Ovary (tissue), 9 donors: ENCODE results near the gene MCU. TPM values are rescaled to one million over a fixed set of nuclear protein-coding genes. Genes with fewer than 3 reads are reported as not detected.

ENCODE experiments used
- DNase-seq, 5 donors: peaks; one replicate each; pipeline ENCODE4 v3.0.0-alpha.2; 2019 to 2020
- H3K27ac ChIP-seq, 2 donors: fragments of 200-600 bp; one replicate each; pipeline versions ENCODE4 v1.5.1 to v1.8.0; 2019 to 2022
- H3K27me3 ChIP-seq: fragments of 200-600 bp; one replicate; pipeline ENCODE4 v1.8.0; 2022
- H3K36me3 ChIP-seq: fragments of 200-600 bp; sonication (generic); one replicate; pipeline ENCODE4 v1.5.1; 2019
- H3K4me1 ChIP-seq: one replicate; pipeline ENCODE4 v1.8.1; 2013; ENCODE audit warnings: mild to moderate bottlenecking, moderate library complexity; ENCODE audit not compliant: insufficient read depth
- H3K4me3 ChIP-seq: fragments of 200-600 bp; sonication (generic); one replicate; pipeline ENCODE4 v1.5.1; 2017
- H3K9me3 ChIP-seq, 2 donors: fragments of 200-600 bp in 1 of 2; sonication (generic) in 1 of 2; one replicate each; pipeline versions ENCODE4 v1.5.1 to v1.8.1; 2013 to 2019; ENCODE audit warnings: mild to moderate bottlenecking in 1 of 2, moderate library complexity in 1 of 2
- EP300 ChIP-seq: sonication (generic); formaldehyde crosslinking; IDR thresholded peaks from one replicate; pipeline ENCODE4 v1.6.1; 2017; ENCODE audit warnings: antibody characterized with exemption
- POLR2A ChIP-seq: fragments of 450-650 bp; IDR thresholded peaks from one replicate; pipeline ENCODE4 v1.6.1; 2017; ENCODE audit warnings: antibody characterized with exemption, mild to moderate bottlenecking, moderate library complexity
- whole genome bisulfite sequencing, 3 donors: extraction: QIAGEN DNeasy Blood & Tissue Kit in 1 of 3; methylation state at CpG; one replicate each; pipeline versions ENCODE4 v1.1.5 to v1.1.7; 2013 to 2017; 5-methylcytosine and 5-hydroxymethylcytosine counted together
- intact Hi-C, 4 donors: fragments of 100-400 bp; cut with DNase I; formaldehyde crosslinking; loops; one replicate each; pipeline versions ENCODE4 v1.11.0 to v1.15.1; 2022 to 2023
- polyA plus RNA-seq, 2 donors: library from polyadenylated mRNA; stranded (reverse); fragments of 200-250 nt in 1 of 2; fragments of 350-450 nt in 1 of 2; fragmentation: Illumina TruSeq in 1 of 2; extraction: RNeasy Lipid Tissue Mini Kit (QIAGEN cat#74804) in 1 of 2; gene quantifications; one replicate each; pipeline ENCODE4 v1.2.3, GENCODE V29; 2013 to 2014
- total RNA-seq, 7 donors: library from RNA; depleted of rRNA in 2 of 7; stranded (reverse); fragments of >200 nt in 2 of 7; fragmentation: NEBNext Ultra II Directional in 3 of 7; extraction: Animal tissue kit (Norgen Biotek cat#: 25700) in 3 of 7; gene quantifications; one replicate each; pipeline versions ENCODE4 v1.1.0 to v1.2.4, GENCODE V29; 2016 to 2023
- TF ChIP-seq, protein P1 (sequence below), 3 donors: fragments of 450-650 bp in 2 of 3; fragments of 200-600 bp in 1 of 3; IDR thresholded peaks; one replicate each; pipeline versions ENCODE4 v1.5.1 to v1.8.0; 2016 to 2022; ENCODE audit warnings: antibody characterized with exemption in 3 of 3, mild to moderate bottlenecking in 1 of 3
- donor health status: DM: no; HTN: no; CAD: no; lungs with moderate emphysema.
- donor health status: DM: no; HTN: no; CAD: no.
- donor health status: Bipolar disorder and iron deficiency.
- donor health status: DM: yes; HTN: yes; CAD: no.
- donor health status: DM: no; HTN: no; CAD: no.
- donor health status: DM: yes; HTN: yes; CAD: no.

The MCU gene
- total and polyA plus RNA-seq, 9 donors = 10.3 to 27.1 (median 12.8) TPM

DNA sequence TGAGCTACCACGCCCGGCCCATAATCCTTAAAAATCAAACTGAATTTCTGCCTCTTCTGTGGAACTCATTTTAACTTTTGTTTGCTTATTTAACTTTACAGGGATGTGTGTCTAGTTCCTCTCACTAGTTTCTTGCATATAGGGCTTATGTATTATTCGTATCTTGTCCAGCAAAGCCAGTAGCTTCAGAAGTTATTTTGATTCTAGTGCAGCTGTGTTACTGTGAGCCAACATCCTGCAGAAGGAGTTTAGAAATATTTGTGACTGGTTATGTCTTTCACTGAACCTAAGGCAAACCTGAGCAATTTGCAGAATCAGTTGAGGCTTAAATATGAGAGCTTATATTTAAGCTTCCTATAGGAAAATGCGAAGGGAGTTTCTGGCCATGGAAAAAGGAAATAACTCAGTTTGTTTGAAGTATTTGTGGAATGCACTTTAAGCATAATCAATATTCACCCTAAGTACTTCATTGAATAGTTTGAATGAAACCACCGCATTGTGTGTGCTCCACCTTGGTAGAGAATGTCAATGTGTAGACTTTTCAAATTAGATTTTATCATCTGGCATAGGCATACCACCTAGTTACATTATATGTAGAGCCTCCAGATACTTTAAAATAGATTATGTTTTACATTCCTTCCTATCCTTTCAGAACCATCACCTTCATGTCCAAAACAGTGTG lies 90.8 kb downstream of the MCU start:
- WGBS, 3 donors = 74 to 80% (median 75%) methylated on average over 5 of the region's 5 CpGs
- intact Hi-C loops = loop anchor here in 1 of 4 donors (10.0 kb wide), 1 partner anchor 88 kb away; the partner anchor contains the start of gene MCU

DNA sequence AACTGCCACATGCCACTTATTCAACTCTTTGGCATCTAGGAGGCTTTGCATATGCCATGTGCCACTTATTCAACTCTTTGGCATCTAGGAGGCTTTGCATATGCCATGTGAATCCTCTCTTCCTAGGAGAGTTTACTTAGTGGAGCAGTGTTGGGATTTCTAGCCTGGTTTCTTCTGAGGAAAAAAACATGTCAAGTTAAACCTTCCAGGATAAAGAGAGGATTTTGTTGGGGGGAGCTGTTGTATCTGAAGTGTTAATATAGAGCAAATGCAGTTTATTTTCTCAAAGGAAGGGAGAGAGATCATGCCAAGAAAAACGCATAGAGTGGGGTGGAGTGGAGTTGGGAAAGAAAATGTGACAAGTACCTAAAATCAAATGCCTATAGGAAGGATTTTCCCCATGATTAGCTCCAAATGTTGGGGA lies 91.5 kb downstream of the MCU start:
- TF ChIP-seq POLR2A (no peak), EP300 (no peak)
- TF ChIP-seq, protein P1, sequence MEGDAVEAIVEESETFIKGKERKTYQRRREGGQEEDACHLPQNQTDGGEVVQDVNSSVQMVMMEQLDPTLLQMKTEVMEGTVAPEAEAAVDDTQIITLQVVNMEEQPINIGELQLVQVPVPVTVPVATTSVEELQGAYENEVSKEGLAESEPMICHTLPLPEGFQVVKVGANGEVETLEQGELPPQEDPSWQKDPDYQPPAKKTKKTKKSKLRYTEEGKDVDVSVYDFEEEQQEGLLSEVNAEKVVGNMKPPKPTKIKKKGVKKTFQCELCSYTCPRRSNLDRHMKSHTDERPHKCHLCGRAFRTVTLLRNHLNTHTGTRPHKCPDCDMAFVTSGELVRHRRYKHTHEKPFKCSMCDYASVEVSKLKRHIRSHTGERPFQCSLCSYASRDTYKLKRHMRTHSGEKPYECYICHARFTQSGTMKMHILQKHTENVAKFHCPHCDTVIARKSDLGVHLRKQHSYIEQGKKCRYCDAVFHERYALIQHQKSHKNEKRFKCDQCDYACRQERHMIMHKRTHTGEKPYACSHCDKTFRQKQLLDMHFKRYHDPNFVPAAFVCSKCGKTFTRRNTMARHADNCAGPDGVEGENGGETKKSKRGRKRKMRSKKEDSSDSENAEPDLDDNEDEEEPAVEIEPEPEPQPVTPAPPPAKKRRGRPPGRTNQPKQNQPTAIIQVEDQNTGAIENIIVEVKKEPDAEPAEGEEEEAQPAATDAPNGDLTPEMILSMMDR (IDR thresholded peaks at IDR 0.05) = no peak
- H3K4me1 ChIP-seq = peaks cover 5% of the 10 kb centered on the region
- intact Hi-C loops = loop anchor here in 1 of 4 donors (10.0 kb wide), 1 partner anchor 89 kb away; the partner anchor contains the start of gene MCU
- no peaks in the 10 kb centered on the region for H3K27me3 ChIP-seq
- DNase-seq = no peak
- H3K27ac ChIP-seq = no peak overlapping the region
- no peaks in the 10 kb centered on the region for H3K36me3 ChIP-seq
- WGBS, 3 donors = 27 to 50% (median 38%) methylated on average over 1 of the region's 1 CpG
- no peaks in the 10 kb centered on the region for H3K9me3 ChIP-seq
- no peak overlapping the region for H3K4me3 ChIP-seq

More for the DNA sequence above, 90.8 kb downstream of the MCU start:
- Histone ChIP-seq H3K4me1 (peaks cover 5% of the 10 kb centered on the region), H3K27ac (no peak overlapping the region), H3K9me3 (no peaks in the 10 kb centered on the region), H3K27me3 (no peaks in the 10 kb centered on the region), H3K4me3 (no peak overlapping the region), H3K36me3 (no peaks in the 10 kb centered on the region)
- DNase-seq = no peak
- TF ChIP-seq EP300 (no peak), POLR2A (no peak)
- TF ChIP-seq, protein P1 (IDR thresholded peaks at IDR 0.05) = no peak

DNA sequence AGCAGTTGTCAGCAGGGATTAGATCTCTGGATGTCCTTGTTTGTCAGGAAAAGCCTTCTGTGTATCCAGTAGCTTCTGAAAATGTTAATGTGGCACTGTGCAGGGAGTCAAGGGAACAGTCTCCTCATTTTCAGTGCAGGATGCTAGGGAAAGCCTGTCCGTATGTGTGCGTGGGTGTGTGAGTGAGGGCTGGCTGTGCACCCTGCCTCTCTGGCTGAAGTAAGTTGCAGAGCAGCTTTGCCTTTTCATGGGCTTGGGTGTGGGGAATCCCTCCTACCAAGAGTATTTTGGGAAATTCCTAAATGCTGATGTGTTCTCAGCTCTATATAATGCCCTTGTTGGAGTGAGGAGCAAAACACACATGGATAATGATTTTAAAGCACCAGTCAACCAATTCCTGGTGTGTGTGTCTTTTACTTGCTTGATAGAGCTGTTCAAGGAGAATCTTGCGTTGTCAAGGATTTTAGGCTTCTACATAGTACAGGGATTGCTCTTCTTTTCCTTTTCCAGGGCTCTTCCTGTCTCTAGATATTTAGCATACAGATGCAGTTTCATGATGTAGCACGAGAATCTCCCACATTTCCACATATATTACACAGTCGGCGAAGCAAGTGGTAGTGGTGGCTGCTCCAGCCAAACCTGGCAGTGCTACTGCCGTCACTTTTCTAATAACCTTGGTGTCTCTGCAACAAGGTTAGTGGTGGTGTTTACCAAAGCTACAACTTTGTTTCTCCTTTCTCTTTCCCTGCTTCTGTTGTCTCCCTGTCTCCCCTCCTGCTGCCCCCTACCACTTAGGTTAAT lies 92.8 kb downstream of the MCU start:
- Histone ChIP-seq H3K27me3 (no peaks in the 10 kb centered on the region), H3K4me1 (peaks cover 5% of the 10 kb centered on the region), H3K36me3 (no peaks in the 10 kb centered on the region), H3K9me3 (no peaks in the 10 kb centered on the region), H3K4me3 (no peak overlapping the region), H3K27ac (no peak overlapping the region)
- peak; percentile 68 to 81 (median 69) for DNase-seq
- TF ChIP-seq POLR2A = no peak
- TF ChIP-seq EP300 = no peak
- TF ChIP-seq, protein P1 (IDR thresholded peaks at IDR 0.05) = no peak
- 17 to 24% (median 17%) methylated on average over 7 of the region's 7 CpGs for WGBS, 3 donors
- intact Hi-C loops = loop anchor here in 1 of 4 donors (10.0 kb wide), 1 partner anchor 90 kb away; the partner anchor contains the start of gene MCU

DNA sequence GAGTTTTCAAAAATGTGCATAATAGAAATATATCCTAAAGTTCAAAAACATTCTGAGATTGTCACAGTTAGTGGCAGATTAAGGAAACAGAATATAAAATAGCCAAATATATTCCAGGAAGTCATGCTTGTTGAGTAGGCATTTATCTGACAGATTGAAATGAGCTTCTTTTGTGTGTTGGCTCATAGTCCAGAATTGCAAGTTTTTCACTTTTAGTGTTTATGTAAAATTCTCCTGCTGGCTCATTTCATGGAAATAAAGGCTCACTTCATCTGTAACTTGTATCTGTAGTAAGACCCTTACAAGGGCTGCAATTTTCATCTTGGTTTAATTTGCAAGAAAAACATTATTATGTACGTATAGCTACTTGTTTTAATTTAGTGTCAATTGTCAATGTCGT lies 93.5 kb downstream of the MCU start:
- Histone ChIP-seq H3K36me3 (no peaks in the 10 kb centered on the region), H3K27me3 (no peaks in the 10 kb centered on the region), H3K4me1 (peaks cover 5% of the 10 kb centered on the region), H3K27ac (no peak overlapping the region), H3K4me3 (no peak overlapping the region), H3K9me3 (no peaks in the 10 kb centered on the region)
- intact Hi-C loops = loop anchor here in 1 of 4 donors (10.0 kb wide), 1 partner anchor 91 kb away; the partner anchor contains the start of gene MCU
- TF ChIP-seq, protein P1 (IDR thresholded peaks at IDR 0.05) = no peak
- TF ChIP-seq POLR2A (no peak), EP300 (no peak)
- WGBS, 3 donors = 74 to 83% (median 83%) methylated on average over 2 of the region's 2 CpGs
- no peak for DNase-seq
